ENCODE results near the gene ITGB6. TPM values are rescaled to one million over a fixed set of nuclear protein-coding genes. Genes with fewer than 3 reads are reported as not detected.

ITGB6 gene
- total RNA-seq, 1 donor from 2014 or later = 0.16 TPM

- DNase-seq = no peak
Observed at GRCh38 chr2:160050147-160050546, 149.9 kb downstream of the ITGB6 start.

Other genes starting within 250 kb of the ITGB6 start
- 1.7 TPM for gene PLA2R1, start 137.7 kb downstream of the ITGB6 start, total RNA-seq